ENCODE results near the gene ACSM5. TPM values are rescaled to one million over a fixed set of nuclear protein-coding genes. Genes with fewer than 3 reads are reported as not detected.

Gene ACSM5, protein sequence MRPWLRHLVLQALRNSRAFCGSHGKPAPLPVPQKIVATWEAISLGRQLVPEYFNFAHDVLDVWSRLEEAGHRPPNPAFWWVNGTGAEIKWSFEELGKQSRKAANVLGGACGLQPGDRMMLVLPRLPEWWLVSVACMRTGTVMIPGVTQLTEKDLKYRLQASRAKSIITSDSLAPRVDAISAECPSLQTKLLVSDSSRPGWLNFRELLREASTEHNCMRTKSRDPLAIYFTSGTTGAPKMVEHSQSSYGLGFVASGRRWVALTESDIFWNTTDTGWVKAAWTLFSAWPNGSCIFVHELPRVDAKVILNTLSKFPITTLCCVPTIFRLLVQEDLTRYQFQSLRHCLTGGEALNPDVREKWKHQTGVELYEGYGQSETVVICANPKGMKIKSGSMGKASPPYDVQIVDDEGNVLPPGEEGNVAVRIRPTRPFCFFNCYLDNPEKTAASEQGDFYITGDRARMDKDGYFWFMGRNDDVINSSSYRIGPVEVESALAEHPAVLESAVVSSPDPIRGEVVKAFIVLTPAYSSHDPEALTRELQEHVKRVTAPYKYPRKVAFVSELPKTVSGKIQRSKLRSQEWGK
- total RNA-seq (2014; rRNA removed; shearing (Covaris generic)) = 0.91 and 3.2 TPM in 2 replicates

DNA sequence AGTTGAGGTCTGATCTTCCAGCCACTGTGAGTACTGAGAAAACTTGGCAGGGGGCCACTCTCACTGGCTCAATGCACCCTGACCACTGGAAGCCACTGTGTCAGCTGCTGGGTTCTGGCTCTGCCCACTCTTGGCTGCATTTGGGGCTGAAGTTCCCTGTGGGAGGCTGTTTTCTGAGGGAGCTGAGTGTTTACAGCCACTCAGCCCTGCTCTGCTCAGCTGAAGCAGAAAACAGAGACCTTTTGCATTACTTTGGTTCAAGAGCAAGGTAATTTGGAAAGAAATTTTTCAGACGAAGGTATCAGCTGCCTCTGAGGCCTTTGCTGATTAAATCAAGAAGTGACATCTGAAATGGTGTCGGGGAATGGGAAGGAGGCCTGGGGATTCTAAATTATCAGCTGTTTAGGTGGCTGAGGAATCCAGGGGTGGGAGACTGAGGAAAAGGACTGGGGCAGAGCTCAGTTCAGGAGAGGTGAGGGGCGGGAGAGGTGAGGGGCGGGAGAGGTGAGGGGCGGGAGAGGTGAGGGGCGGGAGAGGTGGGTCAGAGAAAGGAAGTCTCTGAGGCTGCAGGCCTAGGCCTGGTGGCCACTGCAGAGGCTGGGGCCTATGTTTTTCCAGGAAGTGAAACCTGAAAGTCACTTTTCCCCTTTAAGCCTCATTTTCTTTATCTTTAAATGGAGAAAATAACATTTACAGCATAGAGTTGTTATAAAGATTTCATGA lies at the start of gene ACSM5:
Gene ACSM5, plus strand, starts transcription at position 137 of the 723 bp plus-strand sequence. CDS start 1,951 bp downstream, outside the sequence.
- DNase-seq (ENCODE audit: low read depth) = peak; percentile 61

DNA sequence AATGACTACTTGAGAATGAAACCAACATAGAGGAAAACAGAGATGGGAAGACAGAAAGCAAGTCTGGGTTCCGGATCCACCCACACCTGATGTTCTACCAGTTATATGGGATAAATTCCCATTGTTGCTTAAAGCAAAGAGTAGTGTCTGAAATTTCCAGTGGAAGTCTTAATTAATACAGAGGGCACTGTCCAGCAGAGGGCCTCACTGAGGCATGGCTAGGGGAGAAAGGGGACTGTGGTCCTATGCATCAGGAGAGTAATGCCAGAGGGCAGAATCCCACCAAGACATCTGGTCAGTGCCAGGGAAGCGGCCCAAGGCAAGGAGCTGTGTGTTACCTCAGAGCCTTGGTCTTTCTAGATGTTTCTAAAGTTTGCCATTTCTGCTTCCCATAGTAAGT lies 49.3 kb upstream of the ACSM5 start:
- DNase-seq (ENCODE audit: low read depth) = peak; percentile 17

DNA sequence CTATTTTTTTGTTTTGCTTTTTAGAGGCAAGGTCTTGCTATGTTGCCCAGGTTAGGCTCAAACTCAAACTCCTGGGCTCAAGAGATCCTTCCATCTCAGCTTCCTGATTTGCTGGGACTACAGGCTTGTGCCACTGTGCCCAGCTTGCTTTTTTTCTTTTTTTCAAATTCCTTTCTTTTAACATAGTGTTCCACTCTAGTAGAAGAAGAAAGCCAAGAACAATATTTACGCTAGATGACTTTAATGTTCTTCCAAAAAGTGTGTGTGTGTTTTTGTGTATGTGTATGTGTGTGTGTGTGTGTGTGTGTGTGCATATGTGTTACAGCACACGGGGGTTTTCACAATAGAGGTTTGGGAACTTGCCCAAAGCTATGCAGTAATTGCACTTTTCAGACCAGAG lies 46.1 kb upstream of the ACSM5 start:
- DNase-seq (ENCODE audit: low read depth) = no peak

DNA sequence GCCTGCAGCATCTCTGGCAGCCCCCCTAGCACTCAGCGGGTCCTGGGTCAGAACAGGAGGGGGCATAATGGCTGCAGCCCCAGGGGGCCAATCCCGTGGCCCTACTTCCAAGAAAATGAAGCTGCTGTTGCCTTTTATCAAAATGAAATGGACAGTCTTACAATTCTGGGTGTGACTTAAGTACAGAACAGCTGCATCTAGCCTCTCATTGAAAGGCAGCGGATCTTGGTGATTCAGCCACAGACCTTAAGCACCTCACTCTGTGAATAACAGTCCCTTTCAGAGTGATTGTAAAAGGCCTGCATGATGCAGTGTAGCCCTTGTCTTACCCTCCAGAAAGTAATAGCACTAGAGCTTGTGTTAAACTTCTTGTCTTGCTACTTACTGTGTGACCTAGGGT lies 45.3 kb upstream of the ACSM5 start:
- DNase-seq (ENCODE audit: low read depth) = no peak

DNA sequence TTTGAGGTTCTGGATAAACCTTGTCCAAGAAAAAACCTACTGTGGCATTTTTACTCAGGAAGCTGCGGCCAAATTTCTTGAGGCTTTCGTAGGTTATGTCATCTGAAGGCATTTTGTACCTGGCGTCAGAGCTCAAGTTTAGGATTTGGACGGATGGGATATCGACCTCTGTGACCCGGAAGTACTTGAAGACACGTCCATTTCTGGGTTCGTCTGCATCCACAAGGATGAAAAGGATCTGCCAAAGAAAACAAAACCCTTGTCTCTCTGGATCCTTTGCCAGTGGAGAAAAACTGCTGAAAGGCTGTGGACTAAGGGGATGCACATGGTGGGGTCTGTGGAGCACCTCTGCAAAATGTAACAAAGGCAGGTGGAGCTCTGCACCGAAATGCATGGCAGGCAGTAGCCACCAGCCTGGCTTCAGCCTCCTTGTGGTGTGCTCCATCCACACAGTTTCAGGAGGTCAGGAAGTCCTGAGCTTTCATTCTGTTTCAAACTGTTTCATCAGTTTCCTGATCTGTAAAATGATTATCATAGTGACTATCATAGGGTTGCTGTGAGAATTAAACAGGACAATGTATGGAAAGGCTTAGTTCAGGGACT lies 39.8 kb upstream of the ACSM5 start:
- no peak for DNase-seq (ENCODE audit: low read depth)

DNA sequence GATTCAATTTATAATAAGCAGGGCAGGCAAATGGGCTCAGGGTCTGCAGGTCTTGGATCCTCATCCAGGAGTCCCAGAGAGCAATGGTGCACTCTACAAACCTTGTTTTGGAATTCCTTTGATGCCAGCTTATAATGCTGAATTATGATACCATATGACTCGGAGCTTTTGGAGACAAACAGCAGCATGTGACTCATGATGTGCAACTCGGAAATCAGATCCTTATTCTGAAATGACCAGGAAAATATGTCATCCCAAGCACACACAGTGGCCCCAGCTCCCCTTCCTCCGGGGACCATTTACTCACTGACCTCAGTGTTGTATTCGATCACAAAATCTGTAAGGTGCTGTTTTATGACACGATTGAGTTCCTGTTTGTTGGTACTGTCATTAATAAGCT lies 36.6 kb upstream of the ACSM5 start:
- DNase-seq (ENCODE audit: low read depth) = peak; percentile 13

DNA sequence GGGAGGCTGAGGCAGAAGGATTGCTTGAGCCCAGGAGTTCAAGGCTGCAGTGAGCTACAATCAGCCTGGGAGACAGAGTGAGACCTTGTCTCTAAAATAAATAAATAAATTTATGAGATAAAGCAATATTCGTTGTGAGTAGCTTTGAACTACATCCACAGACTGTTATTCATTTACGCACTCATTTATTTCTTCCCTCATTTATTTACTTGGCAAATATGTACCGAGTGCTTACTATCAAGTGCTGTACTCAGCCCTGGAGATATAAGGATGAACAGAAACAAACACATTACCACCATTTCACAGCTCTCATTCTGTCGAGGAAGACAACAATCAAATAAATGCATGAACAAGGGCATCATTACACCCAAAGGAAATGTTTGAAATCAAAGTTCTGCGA lies 32.2 kb upstream of the ACSM5 start:
- DNase-seq (ENCODE audit: low read depth) = no peak

DNA sequence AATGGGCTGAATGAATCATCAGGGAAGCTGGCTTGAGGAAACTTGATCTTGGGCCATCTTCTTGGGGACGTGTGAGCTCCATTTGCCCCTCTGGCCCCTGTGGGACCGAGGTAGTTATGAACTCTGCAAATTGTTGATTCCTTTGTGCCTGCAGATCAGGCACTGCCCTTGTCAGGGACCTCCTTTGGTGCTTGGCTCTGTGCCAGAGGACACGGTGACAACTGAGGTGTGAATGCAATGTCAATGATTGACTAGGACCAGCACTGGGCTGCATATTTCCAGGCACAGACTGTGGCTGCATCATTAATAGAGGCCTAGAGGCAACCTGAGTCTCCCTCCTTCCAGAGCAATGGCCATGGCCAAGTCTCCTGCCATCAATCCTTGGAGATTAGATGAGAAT lies 28.6 kb upstream of the ACSM5 start:
- DNase-seq (ENCODE audit: low read depth) = no peak

DNA sequence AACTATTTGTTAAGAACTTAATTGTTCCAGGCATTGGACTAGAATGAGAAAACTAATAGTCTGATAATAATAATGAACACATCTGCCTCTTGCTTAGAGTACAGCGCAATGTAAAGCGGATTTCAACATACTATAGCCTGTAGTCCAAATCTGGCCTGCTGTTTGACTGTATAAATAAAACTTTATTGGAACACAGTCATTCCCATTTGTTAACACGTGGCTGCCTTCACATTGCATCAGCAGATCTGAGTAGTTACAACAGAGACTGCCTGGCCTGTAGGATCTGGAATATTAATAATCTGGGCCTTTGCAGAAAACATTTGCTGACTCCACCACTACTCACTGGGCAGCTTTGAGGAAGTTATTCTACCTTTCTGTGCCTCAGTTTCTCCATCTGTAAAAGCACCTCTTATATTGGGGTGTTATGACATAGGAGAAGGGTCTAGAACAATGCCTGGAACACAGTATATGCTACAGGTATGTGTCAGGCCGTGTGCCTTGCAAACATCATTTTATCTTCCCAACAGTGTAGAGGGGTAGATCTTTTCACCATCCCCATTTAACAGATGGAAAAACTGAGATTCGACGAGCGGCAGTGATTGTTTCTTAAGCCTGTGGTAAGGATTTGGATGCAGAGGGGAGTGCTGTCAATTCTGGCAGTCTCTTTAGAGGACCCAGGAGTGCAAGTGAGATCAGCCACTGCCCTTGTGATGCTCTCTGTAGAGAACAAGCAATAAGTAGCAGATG lies 27.0 kb upstream of the ACSM5 start:
- DNase-seq (ENCODE audit: low read depth) = no peak

DNA sequence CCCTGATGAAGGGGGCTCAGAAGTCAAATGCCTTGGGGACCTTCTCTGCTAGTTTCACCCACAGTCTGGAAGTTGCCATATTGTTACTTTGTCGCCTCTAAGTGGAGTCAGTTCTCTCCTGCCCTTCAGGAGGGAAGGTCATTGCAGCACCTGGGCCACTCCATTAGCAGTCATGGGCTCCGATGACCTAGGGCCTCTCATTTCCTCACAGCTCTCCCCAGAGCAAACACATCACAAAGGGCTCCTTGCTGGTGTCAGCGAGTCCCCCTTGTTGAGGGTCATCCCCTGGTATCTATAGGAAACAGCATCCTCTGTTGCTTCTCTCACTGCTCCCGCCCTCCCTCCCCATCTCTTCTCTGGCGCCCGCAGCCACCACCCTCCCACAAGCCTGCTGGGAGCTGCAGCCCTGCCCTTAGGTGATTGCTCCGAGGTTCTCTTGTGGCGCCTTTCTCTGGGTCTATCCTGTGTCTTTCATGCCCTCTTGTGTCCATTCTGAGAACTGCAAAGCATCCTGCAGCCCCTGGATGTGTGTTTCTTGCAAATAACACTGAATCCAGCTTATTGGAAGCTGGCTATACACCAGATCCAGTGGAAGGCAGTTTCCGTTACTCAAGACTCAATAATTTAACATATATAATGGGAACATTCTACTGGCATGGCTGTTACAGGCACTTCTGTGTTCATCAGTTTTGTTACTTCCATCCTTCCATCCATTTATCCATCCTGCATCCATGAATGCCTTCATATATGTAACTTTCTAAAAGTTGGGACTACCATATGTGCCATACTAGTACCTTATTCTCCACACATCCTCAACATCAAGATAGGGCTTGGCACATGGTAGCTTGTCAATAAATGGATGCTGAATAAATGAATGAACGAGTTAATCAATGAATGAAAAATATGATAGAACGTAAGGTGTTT lies 26.0 kb upstream of the ACSM5 start:
- peak; percentile 63 for DNase-seq (ENCODE audit: low read depth)

DNA sequence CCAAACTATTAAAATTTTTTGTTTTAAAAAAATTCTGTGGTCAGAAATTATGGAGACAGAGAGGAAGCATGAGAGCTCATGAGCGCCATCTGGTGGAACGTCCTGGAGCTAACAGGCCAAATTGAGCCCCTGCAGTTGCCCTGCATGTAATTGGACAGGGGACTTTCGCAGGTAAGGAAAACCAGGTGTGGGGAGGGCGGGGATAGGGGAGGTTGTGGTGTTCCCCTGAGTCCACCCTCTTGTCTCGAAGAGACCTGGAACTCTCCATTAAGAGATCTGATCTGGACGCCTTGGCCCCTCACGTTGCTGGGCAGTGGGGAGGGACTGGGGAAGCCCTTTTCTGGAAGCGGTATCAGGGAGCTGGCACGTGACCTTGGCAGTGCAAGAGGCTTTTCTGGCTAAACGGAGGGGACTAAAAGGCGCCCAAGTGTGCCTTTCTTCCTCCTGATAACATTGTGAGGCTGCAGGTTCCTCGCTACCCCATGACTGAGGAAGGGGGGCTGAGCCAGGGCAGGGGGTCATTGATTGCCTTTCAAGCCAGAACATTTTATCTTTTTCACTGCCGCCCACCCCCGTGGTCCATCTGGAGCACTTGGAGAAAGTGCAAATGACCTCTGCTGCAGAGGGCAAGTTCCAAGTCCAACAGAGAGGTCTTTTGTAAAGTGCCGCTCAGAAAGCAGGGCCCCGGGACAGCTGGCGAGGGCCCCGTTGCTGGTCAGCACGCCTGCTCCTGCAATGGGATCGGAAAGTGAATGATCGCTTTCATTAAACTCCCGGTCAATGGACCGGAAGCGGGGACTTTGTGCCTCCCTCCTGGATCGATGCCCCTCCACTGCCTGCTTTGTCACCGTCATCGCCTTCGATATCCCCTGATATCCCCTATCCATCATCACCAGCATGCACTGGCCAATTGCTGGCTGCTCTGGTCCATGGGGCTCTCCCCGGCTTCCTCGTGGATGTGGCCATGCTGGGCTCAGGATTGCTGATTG lies 23.2 kb upstream of the ACSM5 start:
- DNase-seq (ENCODE audit: low read depth) = peak; percentile 55

DNA sequence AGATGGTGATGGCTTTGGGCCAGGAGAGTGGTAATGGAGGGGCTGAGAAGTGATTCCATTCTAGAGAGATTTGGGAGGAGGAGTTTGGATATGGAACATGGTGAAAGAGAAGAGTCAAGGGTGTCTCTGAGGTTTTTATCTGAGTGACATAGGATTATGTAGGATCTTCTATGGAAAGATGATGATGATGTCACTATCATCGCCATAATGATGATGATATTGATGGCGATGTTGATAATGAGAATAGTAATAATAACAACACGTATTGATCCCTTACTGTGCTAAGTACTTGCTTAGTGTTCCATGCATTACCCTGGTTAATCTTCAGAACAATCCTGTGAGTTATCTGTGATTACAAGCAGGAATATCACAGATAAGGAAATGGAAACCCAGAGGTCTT lies 21.4 kb upstream of the ACSM5 start:
- no peak for DNase-seq (ENCODE audit: low read depth)

DNA sequence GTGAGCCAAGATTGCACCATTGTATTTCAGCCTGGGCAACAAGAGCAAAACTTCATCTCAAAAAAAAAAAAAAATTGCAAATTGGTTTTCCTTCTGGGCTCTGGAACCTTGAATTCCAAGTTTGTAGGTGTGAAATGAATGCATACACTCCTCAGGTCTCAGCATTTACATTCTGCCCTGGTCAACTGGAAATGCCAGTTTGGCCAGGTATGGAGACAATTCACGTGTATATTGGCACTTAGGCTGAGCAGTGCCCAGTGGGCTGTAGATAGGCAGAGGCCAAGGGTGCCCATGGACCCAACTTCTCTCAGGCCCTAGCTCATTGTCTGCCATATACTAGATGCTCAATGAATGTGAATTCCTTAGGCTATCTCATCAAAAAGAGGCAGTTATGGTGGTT lies 20.5 kb upstream of the ACSM5 start:
- DNase-seq (ENCODE audit: low read depth) = no peak

DNA sequence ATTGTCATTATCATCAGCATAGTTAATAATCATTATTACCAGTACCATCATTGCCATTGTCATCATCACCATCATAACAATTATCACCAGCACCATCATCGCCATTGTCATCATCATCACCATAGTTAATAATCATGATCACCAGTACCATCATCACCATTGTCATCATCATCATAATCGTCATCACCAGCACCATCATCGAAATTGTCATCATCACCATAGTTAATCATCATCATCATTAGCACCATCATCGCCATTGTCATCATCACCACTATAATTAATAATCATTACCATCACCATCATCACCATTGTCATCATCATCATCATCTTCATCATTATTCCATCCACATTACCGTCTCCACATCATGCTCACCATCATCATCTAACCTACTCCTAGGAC lies 18.3 kb upstream of the ACSM5 start:
- DNase-seq (ENCODE audit: low read depth) = no peak

DNA sequence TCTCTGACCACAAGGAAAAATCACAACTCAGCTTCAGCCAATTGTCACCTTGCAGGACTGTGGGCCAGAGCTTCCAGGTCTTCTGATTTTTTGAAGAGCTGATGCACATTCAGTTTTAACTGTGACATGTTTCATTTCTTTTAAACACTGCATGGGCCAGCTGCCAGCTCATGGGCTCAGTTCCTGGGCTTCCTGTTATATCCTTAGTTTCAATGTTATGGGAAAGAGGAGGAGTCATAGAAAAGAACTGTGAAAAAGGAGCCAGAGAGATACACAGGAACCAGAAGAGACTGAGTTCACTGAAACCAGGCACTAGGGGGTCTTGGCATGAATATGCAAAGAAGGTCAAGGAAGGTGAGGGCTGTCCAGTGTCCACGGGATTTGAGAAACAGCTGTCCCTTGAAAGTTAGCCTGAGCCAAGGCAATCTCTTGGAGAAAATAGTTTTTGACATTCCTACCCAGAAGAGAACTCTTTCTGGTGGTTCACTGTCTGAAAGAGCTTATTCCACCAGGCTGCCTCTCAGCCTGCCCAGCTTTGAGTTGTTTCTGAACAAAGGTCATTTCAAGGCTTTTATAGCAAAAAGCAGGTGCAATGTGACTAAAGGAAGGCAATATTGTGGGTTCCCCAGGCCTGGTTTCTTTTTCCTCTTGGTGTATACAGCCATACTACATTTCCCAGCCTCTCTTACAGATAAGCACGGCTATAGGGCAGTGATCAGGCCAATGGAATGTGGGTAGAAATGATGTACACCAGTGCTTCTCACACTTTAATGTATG lies 15.3 kb upstream of the ACSM5 start:
- DNase-seq (ENCODE audit: low read depth) = peak; percentile 17

DNA sequence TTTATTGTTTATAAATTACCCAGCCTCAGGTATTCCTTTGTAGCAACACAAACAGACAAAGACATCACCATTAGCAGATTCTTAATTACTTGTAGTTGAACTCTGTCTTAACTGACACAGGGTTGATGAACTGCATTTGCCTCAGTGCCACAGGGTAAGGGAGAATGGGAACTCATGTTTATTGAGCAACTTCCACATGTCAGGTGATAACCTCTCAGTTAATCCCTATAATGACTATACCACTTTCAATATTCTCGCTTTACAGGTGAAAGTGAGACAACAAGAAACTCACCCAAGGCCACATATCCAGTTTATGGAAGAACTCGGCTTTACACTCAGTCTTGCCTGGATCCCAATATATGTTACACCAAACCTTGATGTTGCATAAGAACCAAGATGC lies 13.4 kb upstream of the ACSM5 start:
- DNase-seq (ENCODE audit: low read depth) = no peak

DNA sequence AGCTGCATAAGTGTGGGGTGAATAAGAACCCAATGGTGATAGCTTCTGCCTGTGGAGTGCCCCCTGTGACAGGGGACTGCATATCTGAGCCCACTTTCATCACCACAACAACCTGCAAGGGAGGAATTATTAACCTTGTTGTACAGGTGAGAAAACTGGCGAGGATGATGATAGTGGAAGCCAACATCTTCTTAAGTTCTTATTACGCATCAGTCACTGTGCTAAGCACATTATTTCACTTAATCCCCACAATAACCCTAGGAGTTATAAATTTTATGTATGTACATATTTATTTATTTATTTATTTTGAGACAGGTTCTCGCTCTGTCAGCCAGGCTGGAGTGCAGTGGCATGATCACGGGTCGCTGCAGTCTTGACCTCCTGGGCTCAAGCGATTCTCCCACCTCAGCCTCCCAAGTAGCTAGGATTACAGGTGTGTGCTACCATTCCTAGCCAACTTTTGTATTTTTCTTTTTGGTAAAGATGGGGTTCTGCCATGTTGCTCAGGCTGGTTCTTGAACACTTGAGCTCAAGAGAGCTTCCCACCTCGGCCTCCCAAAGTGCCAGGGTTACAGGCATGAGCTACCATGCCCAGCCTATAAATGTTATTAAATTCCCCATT lies 12.4 kb upstream of the ACSM5 start:
- no peak for DNase-seq (ENCODE audit: low read depth)

DNA sequence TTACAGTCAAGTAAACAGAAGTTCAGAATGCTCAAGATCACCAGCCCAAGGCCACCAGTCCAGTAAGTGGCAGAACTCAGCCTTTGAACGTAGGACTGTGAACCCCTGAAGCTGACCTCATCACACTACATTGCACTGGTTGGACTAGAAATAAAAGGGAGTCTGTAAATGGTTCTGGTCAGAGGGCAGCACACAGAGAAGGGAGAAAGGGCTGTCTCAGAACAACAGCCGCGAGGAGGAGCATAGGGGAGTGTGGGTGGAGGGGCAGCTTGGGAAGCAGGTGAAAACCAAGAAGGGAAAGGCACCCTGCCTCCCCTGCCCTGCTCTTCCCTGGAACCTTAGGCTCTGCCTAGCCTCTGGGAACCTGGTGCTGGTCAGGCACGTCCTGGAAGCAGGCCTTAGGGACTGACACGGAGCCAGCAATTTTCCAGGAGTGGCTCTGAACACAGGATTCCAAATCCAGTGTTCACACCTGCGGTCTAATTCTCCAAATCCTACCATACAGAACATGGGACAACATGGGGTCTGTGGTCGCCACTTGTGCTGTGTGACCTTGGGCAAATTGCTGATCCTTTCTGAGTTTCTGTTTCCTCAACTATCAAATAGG lies 11.8 kb upstream of the ACSM5 start:
- DNase-seq (ENCODE audit: low read depth) = no peak

Data from Daoy (cell line).